Prostate gland (tissue), 2 donors: ENCODE measurements around the gene ARPP21. TPM values are rescaled to one million over a fixed set of nuclear protein-coding genes. Genes with fewer than 3 reads are reported as not detected.

Source experiments
- DNase-seq: peaks from one replicate; pipeline ENCODE4 v3.0.0-alpha.2; 2019; ENCODE audit warnings: low spot score
- H3K27ac ChIP-seq, 2 donors: fragments of 200-600 bp; sonication (generic); 2 replicates each; pipeline ENCODE4 v1.5.1; 2017 to 2019
- H3K27me3 ChIP-seq: fragments of 200-600 bp; sonication (generic); replicated peaks from 2 replicates; pipeline ENCODE4 v1.5.1; 2019; ENCODE audit not compliant: insufficient read depth
- H3K36me3 ChIP-seq, 2 donors: fragments of 200-600 bp; sonication (generic); 1 replicate in 1 of 2; 2 replicates in 1 of 2; pipeline versions ENCODE4 v1.5.1 to v1.8.1; 2017 to 2019
- H3K4me1 ChIP-seq: fragments of 200-600 bp; sonication (generic); replicated peaks from 2 replicates; pipeline ENCODE4 v1.5.1; 2019
- H3K4me3 ChIP-seq, 2 donors: fragments of 200-600 bp; sonication (generic); 2 replicates each; pipeline ENCODE4 v1.5.1; 2017 to 2019
- H3K9me3 ChIP-seq: fragments of 200-600 bp; sonication (generic); 2 replicates; pipeline ENCODE4 v1.5.1; 2017
- CTCF ChIP-seq, 4 experiments: fragments of 200-600 bp in 2 of 4; fragments of 450-650 bp in 2 of 4; sonication (generic) in 2 of 4; IDR thresholded peaks; 1 replicate in 3 of 4; 2 replicates in 1 of 4; pipeline ENCODE4 v1.5.1; 2016 to 2019; ENCODE audit warnings: antibody characterized with exemption in 4 of 4, mild to moderate bottlenecking in 2 of 4, moderate library complexity in 2 of 4
- POLR2A ChIP-seq: fragments of 450-650 bp; IDR thresholded peaks from one replicate; pipeline ENCODE4 v1.6.1; 2016; ENCODE audit warnings: antibody characterized with exemption, mild to moderate bottlenecking
- POLR2AphosphoS5 ChIP-seq: sonication (generic); formaldehyde crosslinking; IDR thresholded peaks from one replicate; pipeline ENCODE4 v1.6.1; 2017; ENCODE audit warnings: antibody characterized with exemption
- WGBS: methylation state at CpG from one replicate; pipeline ENCODE4 v1.1.5; 2018; 5-methylcytosine and 5-hydroxymethylcytosine counted together
- intact Hi-C: fragments of 100-400 bp; cut with DNase I; formaldehyde crosslinking; loops from one replicate; pipeline ENCODE4 v1.14.2; 2022
- total RNA-seq, 2 donors: library from RNA; depleted of rRNA; stranded (reverse); fragments of >200 nt; gene quantifications; one replicate each; pipeline ENCODE4 v1.1.0, GENCODE V29; 2016

ARPP21 gene
- total RNA-seq, 2 donors from 2014 or later: 8.1 TPM; not detected in 1

- no peak for DNase-seq
- Histone ChIP-seq H3K27me3 (no peaks in the 10 kb centered on the region), H3K4me1 (no peaks in the 10 kb centered on the region), H3K27ac (no peak overlapping the region), H3K36me3 (no peaks in the 10 kb centered on the region), H3K4me3 (no peak overlapping the region), H3K9me3 (no peaks in the 10 kb centered on the region)
- intact Hi-C loops: no loop called here
- 78% methylated on average over 3 of the region's 3 CpGs for WGBS
- TF ChIP-seq POLR2AphosphoS5 (no peak), POLR2A (no peak)
Measured at GRCh38 chr3:35597490-35597889, 41.8 kb upstream of the ARPP21 start.

- H3K4me1 ChIP-seq: no peaks in the 10 kb centered on the region
- no peak for DNase-seq
- H3K9me3 ChIP-seq: no peaks in the 10 kb centered on the region
- no peaks in the 10 kb centered on the region for H3K27me3 ChIP-seq
- TF ChIP-seq POLR2A (no peak), CTCF (IDR thresholded peaks at IDR 0.05) (no peak), POLR2AphosphoS5 (no peak)
- 75% methylated on average over 1 of the region's 1 CpG for WGBS
- H3K4me3 ChIP-seq: no peak overlapping the region
- intact Hi-C loops: no loop called here
- no peak overlapping the region for H3K27ac ChIP-seq
- H3K36me3 ChIP-seq: no peaks in the 10 kb centered on the region
Measured at GRCh38 chr3:35598804-35599203, 40.5 kb upstream of the ARPP21 start.

GRCh38 chr3:35601959-35602358 is 37.4 kb upstream of the ARPP21 start:
- intact Hi-C loops: no loop called here
- H3K4me1 ChIP-seq: no peaks in the 10 kb centered on the region
- H3K27ac ChIP-seq: no peak overlapping the region
- no peaks in the 10 kb centered on the region for H3K27me3 ChIP-seq
- H3K4me3 ChIP-seq: no peak overlapping the region
- no peaks in the 10 kb centered on the region for H3K9me3 ChIP-seq
- no peak for DNase-seq
- TF ChIP-seq POLR2AphosphoS5: no peak
- no peak for TF ChIP-seq POLR2A
- TF ChIP-seq CTCF (IDR thresholded peaks at IDR 0.05): no peak
- H3K36me3 ChIP-seq: no peaks in the 10 kb centered on the region

GRCh38 chr3:35602395-35602936 is 36.9 kb upstream of the ARPP21 start:
- Histone ChIP-seq H3K4me3 (no peak overlapping the region), H3K27ac (no peak overlapping the region), H3K4me1 (no peaks in the 10 kb centered on the region), H3K36me3 (no peaks in the 10 kb centered on the region), H3K9me3 (no peaks in the 10 kb centered on the region), H3K27me3 (no peaks in the 10 kb centered on the region)
- no peak for TF ChIP-seq POLR2AphosphoS5
- no peak for TF ChIP-seq CTCF (IDR thresholded peaks at IDR 0.05)
- no peak for TF ChIP-seq POLR2A
- 54% methylated on average over 7 of the region's 7 CpGs for WGBS
- intact Hi-C loops: no loop called here
- DNase-seq: no peak

- intact Hi-C loops: no loop called here
- Histone ChIP-seq H3K4me3 (no peak overlapping the region), H3K27ac (no peak overlapping the region), H3K9me3 (no peaks in the 10 kb centered on the region), H3K36me3 (no peaks in the 10 kb centered on the region), H3K27me3 (no peaks in the 10 kb centered on the region), H3K4me1 (no peaks in the 10 kb centered on the region)
- WGBS: 59% methylated on average over 3 of the region's 3 CpGs
- TF ChIP-seq CTCF (IDR thresholded peaks at IDR 0.05): no peak
- TF ChIP-seq POLR2A: no peak
- TF ChIP-seq POLR2AphosphoS5: no peak
- DNase-seq: no peak
Measured at GRCh38 chr3:35616346-35616745, 23.0 kb upstream of the ARPP21 start.
